Posterior vena cava (tissue), 2 donors: Measurements from ENCODE around the gene COPZ2. TPM values are rescaled to one million over a fixed set of nuclear protein-coding genes. Genes with fewer than 3 reads are reported as not detected.
"Not testable (repeated sequence)": the region's sequence is repeated elsewhere in the genome, so short reads cannot be mapped to it uniquely, and the experiment has no call there.

ENCODE experiments used
- DNase-seq: peaks from one replicate; pipeline ENCODE4 v3.0.0-alpha.2; 2020; ENCODE audit warnings: low spot score
- intact Hi-C, 2 donors: fragments of 100-400 bp; cut with DNase I; formaldehyde crosslinking; loops; one replicate each; pipeline versions ENCODE4 v1.14.1 to v1.14.2; 2022 to 2023
- long read RNA-seq, 2 donors: library from polyadenylated mRNA; unstranded; transcript quantifications; one replicate each; pipeline ENCODE4 v2.0.0, GENCODE V29; 2020 to 2021
- total RNA-seq, 2 donors: library from RNA; stranded (reverse); fragmentation: NEBNext Ultra II Directional; extraction: Animal tissue kit (Norgen Biotek cat#: 25700); gene quantifications; one replicate each; pipeline ENCODE4 v1.2.1, GENCODE V29; 2021
- donor health status: DM: yes; HTN: yes; CAD: no.
- donor health status: DM: yes; HTN: yes; CAD: no.

COPZ2 gene, protein sequence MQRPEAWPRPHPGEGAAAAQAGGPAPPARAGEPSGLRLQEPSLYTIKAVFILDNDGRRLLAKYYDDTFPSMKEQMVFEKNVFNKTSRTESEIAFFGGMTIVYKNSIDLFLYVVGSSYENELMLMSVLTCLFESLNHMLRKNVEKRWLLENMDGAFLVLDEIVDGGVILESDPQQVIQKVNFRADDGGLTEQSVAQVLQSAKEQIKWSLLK
- 100 to 1,000 TPM in 1 of 2 donors, 10 to 100 TPM in 1; 75.0 to 136 TPM for total RNA-seq
- long read RNA-seq, donor 1, transcript COPZ2-210 (9 exons, 895 nt) = major isoform, 29 of 36 reads
- long read RNA-seq, donor 1, partial matches to known transcripts = 2 of 36 reads
- long read RNA-seq, donor 1, other reads (novel, unspliced or antisense) = 5 of 36 reads
- long read RNA-seq, donor 2, partial matches to known transcripts = 2 of 4 reads
- long read RNA-seq, donor 2, other reads (novel, unspliced or antisense) = 1 of 4 reads

DNA sequence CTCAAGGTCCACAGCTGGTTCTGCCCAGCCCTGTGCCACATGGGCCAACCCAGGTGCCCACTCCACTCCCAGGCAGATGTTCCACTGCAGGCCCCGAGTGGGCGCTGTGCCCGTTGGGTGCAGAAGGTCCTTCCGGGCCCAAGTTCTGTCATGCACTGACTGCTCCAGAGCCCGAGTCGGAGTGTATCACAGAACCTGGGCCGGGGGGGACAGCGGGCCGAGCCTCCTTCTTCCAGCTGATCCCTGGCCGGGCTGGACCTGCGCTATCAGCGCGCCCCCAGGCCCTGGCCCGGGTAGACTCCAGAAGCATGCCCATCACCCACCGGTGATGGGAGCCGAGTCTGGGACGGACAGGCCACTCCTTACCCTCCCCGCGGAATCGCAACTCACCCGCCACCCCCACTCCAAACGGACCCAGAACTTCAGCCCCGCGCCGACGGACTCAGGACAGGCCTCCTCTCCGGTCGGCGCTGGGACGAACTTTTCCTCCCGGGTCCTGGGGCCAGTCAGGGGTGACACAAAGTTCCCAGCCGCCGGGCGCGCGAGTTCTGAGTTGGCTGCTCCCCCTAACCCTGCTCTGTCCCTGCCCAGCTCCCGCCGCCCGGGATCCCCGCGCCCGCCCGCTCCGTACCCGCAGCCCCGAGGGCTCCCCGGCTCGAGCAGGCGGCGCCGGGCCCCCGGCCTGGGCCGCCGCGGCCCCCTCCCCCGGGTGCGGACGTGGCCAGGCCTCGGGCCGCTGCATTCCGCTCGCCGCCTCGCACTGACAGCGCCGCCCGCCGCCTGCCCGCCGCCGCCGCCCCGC is at the start of gene COPZ2:
COPZ2 (minus strand) TSS at position 762 of the 802 bp plus-strand sequence; CDS start at position 742, 20 bp downstream.
- intact Hi-C loops = no loop called here
- peak; percentile 91 for DNase-seq

DNA sequence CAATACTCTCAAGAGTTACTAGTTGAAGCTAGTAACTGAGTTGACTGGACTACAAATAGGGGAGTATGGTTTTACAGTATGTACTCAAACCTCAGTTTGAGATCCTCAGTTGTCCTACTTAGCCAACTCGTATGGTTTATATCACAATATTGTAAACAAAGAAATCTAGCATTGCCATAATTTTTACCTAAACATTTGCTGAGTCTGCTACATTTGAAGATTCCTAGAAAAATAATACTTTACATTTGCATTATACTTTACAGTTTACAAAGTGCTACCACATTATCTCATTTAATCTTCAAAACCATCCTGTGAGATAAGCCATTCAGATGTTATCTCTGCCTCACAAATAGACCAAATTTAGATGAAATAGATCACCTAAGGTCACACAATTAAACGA is 47.3 kb upstream of the COPZ2 start:
- intact Hi-C loops = no loop called here
- no peak for DNase-seq

DNA sequence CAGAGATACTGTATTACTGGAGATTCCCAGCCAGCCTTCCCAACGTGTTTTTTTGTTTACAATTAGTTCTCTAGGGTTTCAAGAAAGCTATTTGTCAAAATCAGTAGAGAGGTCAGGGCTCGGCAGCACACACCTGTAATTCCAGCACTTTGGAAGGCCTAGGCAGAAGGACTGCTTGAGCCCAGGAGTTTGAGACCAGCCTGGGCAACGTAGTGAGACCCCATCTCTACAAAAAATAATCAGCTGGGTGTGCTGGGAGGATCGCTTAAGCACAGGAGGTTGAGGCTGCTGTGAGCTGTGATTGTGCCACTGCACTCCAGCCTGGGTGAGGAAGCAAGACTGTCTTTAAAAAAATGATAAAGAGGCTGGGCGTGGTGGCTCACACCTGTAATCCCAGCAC is 44.3 kb upstream of the COPZ2 start:
- DNase-seq = no peak
- intact Hi-C loops = no loop called here

DNA sequence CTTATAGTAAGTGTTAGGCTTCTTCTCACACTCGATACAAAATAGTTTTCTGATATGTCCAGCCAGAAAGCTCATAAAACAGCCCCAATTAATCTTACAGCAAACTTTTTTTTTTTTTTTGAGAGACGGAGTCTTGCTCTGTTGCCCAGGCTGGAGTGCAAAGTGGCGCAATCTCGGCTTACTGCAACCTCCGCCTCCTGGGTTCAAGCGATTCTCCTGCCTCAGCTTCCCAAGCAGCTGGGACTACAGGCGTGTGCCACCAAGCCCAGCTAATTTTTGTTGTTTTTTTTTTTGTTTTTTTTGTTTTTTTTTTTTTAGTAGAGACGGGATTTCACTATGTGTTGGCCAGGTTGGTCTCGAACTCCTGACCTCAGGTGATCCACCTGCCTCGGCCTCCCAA is 39.6 kb upstream of the COPZ2 start:
- intact Hi-C loops = loop anchor here in 1 of 2 donors (10.0 kb wide), 1 partner anchor 58 kb away; no protein-coding TSS in a partner anchor
- not testable (repeated sequence) for DNase-seq

DNA sequence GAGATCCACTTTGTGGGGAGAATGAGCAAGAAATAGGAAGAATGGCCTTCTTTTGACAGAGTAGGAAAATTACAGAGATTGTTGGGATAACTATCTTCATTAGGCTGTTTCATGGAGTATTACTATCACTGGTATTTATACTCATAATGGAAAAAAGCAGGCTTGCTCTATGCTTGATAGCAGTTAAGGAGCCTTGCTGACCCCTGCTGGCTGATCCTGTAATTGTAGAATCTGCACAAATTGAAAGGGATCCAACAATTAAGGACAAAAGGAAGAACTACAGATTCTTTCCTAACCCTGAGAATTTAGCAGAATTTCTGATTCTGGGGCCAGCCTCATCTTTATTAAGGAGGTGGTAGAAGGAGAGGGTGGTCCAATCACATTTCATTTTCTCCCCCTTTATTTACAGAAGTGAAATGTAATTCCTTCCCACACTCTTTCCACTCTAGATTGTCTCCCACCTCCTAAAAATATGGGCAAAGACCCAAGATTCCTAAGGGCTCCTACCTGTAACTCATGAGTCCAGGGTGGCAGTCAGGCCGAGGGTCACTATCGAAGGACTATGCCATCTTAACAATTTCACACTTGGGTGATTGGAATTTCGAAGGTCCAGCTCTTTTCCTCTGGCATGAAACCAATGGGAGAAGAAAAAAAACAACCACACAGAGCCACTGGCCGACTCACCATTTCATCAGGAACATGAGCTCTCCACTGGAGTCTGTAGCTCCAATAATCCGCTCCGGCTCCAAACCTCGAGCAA is 36.9 kb upstream of the COPZ2 start:
- DNase-seq = peak; percentile 89

DNA sequence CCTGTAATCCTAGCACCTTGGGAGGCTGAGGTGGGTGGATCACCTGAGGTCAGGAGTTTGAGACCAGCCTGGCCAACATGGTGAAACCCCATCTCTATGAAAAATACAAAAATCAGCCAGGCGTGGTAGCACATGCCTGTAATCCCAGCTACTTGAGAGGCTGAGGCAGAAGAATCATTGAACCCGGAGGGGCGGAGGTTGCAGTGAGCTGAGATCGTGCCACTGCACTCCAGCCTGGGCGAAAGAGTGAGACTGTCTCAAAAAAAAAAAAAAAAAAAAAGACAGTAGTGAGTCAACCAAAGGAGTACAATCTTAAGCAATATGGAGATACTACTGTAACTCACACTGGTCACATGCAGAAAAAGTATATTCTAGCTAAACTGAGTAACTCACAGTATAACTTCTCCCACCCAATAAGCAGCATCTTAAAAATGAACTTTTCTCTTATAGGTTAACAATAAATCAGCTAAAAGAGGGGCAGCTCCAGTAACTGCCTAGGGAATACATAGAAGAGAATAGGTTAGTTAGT is 36.0 kb upstream of the COPZ2 start:
- DNase-seq = not testable (repeated sequence)

More for the DNA sequence above, 36.9 kb upstream of the COPZ2 start:
- intact Hi-C loops = loop anchor here (2.0 to 10.0 kb wide), 2 partner anchors 48 to 60 kb away; no protein-coding TSS in a partner anchor

DNA sequence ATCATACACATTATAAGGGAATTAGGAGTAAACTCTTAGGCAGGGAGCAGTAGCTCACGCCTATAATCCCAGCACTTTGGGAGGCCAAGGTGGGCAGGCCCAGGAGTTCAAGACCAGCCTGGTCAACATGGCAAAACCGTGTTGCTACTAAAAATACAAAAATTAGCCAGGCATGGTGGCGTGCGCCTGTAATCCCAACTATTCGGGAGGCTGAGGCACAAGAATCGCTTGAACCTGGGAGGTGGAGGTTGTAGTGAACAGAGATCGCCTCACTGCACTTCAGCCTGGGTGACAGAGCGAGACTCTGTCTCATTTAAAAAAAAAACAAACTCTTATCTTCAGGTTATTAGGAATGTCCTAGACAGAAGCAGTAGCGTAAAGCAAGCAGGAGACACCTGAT is 35.2 kb upstream of the COPZ2 start:
- intact Hi-C loops = loop anchor here in 1 of 2 donors (10.0 kb wide), 1 partner anchor 62 kb away; no protein-coding TSS in a partner anchor
- not testable (repeated sequence) for DNase-seq

More for the DNA sequence above, 36.0 kb upstream of the COPZ2 start:
- intact Hi-C loops = loop anchor here (2.0 to 10.0 kb wide), 2 partner anchors 47 to 61 kb away; no protein-coding TSS in a partner anchor

DNA sequence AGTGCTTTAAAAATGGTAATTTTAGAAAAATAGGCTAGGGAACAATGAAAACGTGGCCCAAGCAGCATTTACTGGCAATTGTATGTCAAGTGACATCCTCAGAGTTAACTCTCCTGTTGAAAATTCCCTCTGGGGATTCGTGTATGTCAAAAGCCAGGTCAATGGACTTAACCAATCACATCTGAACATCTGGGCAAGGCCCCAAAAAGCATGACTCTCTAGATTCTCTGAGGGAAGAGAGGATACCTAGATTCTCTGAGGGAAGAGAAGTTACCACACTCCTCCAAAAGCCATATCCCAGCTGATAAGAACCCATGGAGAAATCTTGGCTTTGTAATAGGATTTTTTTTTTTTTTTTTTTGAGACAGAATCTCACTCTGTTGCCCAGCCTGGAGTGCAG is 34.1 kb upstream of the COPZ2 start:
- intact Hi-C loops = loop anchor here in 1 of 2 donors (10.0 kb wide), 1 partner anchor 63 kb away; no protein-coding TSS in a partner anchor
- DNase-seq = no peak

DNA sequence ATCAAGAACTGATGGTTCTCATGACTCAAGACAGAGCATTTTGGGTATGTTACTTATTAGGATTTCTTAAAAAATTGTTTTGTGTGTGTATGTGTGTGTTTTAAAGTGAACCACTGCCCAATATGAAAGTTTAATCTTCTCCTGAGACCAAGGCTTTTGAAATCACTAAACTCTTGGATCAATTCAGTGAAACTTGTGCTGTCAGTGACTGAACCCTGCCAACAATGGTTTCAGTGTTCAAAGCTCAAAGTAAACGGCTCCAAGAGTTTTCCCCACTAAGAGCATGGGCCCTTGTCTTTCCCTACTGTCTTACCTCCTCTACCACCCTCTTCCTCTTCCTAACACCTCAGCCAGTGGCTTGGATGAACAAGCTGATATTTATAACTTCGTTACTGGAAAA is 32.6 kb upstream of the COPZ2 start:
- no peak for DNase-seq
- intact Hi-C loops = loop anchor here in 1 of 2 donors (10.0 kb wide), 1 partner anchor 65 kb away; no protein-coding TSS in a partner anchor

DNA sequence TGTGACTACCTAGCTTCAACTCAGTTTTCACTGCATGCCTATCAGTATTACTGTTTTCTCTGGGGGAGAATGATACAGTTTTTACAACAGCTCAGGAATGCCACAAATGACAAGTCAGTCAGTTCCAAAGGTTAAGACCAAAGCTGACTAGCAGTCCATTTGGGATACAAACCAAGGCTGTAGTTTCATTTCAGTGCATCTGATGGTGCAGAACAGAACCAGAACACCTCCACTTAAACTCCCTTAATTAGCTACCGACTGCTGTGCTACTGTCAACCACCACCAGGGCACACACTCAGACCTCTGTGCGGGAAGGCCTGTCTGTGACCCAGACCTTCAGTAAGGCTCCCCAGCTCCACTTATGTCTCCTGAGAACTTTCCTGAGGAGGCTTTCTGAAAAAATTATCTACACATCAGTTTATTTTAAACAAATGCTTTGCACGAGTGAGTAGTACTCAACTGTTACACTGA is 30.9 kb upstream of the COPZ2 start:
- intact Hi-C loops = no loop called here
- DNase-seq = no peak

DNA sequence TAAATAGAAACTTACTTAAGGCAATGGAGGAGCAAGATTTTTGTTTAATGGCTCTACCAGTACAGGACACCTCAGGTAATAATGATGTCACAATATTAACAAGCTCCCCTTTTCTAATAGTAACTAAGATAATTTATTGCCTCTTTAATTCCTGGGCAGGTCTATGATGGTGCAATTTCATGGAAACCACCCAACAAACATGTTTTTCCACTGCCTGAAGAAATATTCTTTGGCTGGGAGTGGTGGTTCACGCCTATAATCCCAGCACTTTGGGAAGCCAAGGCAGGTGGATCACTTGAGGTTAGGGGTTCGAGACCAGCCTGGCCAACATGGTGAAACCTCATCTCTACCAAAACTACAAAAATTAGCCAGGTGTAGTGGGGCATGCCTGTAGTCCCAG is 30.2 kb upstream of the COPZ2 start:
- intact Hi-C loops, DNase-seq: not testable (repeated sequence)

DNA sequence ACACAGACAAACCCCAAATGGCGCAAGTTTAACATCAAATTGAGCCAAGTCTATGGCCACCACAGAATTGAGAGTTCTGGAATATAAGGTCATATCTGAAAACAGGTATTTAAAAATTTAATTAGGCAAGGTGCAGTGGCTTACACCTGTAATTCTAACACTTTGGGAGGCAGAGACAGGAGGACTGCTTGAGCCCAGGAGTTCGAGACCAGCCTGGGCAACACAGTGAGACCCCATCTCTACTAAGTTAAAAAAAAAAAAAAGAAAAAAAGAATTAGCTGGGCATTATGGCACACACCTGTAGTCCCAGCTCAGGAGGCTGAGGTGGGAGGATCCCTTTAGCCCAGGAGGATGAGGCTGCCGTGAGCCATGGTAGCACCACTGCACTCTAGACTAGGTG is 29.6 kb upstream of the COPZ2 start:
- intact Hi-C loops = no loop called here
- no peak for DNase-seq

DNA sequence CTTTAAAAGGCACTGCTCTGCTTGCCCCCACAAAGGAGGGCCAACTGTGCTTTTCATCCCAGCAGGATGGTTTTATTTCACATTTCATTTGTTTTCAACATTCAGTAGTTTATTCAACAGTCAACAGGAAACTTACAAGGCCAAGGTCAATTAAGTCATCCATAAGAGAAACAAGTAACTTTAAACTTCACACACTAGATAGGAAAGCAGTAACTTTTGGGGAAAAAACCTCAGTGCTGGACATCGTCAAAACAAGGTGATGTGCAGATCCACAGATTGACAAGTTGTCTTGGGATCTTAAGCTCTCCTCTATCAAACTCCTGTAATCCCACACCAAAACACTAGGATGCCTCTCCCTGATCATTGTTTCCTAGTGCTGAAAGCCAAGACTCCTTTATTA is 29.1 kb upstream of the COPZ2 start:
- intact Hi-C loops = no loop called here
- DNase-seq = no peak

DNA sequence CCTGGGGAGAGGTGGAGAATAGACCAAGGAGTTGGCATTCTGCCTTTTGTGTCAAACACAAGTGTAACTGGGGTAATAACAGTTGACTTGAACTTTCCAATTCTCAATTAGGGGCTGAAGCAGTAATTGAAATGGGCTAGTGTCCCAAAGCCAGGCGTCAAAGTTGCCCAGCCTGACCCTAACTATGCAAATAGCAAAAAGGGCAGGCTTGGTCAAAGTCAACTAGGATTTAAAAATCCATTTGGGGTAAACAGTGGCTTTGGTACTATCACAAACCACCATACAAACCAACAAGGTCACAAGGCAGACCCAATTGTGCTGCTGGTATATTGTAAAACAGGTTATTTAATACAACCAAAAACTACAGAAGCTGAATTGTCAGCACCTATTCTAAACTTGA is 28.6 kb upstream of the COPZ2 start:
- intact Hi-C loops = no loop called here
- DNase-seq = no peak

DNA sequence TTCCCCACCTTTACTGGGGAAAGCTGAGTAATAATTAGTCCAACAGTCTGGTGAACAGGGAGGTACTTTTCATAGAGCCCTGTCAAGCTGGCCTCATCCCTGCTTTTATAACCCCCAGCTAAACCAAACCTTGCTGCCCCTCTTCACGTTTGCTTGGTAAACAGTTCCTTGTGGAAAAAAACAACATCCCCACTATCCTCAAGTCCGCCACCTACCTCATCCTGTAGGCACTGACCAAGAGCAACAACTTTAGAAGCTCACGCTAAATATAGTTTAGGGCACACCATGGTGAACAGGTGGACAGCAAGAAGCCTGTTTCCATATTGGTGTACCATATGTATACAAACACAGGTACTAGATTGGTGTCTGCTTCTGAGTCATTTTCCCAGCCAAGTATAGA is 27.0 kb upstream of the COPZ2 start:
- intact Hi-C loops = no loop called here
- DNase-seq = no peak

DNA sequence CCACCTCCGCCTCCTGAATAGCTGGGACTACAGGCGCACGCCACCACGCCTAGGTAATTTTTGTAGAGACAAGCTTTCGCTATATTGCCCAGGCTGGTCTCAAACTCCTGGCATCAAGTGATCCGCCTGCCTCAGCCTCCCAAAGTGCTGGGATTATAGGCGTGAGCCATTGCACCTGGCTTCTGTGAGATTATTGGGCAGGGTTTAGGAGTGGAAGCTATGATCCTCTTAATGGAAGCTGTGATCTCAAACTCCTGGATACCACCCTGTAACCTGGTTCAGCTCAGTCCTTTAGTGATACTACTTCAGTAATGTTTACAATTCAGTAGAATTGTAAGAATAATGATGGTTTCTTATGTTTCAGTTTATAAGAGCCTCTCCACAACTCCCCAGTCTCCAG is 24.7 kb upstream of the COPZ2 start:
- DNase-seq = no peak
- intact Hi-C loops = no loop called here

DNA sequence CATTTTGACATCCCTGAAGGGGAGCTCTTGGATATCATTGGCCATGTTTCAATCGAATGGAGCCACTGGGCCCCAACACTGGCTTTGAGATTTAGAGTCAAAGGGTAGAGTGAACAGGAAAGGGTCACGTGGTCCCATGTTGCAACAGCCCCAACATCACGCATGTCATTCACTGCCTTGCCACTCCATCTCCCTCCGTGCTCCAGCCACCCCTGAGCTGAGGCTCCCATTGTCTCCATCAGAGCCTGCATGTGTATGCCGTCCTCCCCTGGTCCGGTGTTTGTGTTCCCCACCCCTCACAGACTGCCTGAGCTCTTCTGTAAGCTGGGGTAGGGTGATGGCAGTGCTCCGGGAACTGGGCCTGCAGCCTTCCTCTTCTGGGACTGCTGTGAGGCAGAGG is 22.7 kb upstream of the COPZ2 start:
- DNase-seq = no peak
- intact Hi-C loops = no loop called here

DNA sequence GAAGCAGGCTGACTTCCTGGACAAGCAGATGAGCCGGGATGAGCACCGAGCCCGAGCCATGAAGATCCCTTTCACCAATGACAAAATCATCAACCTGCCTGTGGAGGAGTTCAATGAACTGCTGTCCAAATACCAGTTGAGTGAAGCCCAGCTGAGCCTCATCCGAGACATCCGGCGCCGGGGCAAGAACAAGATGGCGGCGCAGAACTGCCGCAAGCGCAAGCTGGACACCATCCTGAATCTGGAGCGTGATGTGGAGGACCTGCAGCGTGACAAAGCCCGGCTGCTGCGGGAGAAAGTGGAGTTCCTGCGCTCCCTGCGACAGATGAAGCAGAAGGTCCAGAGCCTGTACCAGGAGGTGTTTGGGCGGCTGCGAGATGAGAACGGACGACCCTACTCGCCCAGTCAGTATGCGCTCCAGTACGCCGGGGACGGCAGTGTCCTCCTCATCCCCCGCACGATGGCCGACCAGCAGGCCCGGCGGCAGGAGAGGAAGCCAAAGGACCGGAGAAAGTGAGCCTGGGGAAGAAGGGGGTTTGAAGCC is 21.6 kb upstream of the COPZ2 start:
- intact Hi-C loops = no loop called here
- no peak for DNase-seq
